Measurements from ENCODE around the gene ZNF780A.
"Not testable (repeated sequence)": the region's sequence is repeated elsewhere in the genome, so short reads cannot be mapped to it uniquely, and the experiment has no call there.

Gene ZNF780A

GRCh38 chr19:40059624-40060023 lies 31.1 kb downstream of the ZNF780A start:
- in situ Hi-C loops (cut with HindIII; ENCODE audit: low pct_unique_long_range_greater_than_20kb, low sequenced_read_pairs) = no loop called here
- TF ChIP-seq JUND (IDR thresholded peaks at IDR 0.05; ENCODE audit: low read depth) = no peak
- DNase-seq (ENCODE audit: low read depth in 1 of 2, low spot score in 1 of 2) = no peak

GRCh38 chr19:40057166-40057565 lies 33.6 kb downstream of the ZNF780A start:
- DNase-seq (ENCODE audit: low read depth in 1 of 2, low spot score in 1 of 2) = no peak
- no peak for TF ChIP-seq JUND (IDR thresholded peaks at IDR 0.05; ENCODE audit: low read depth)
- in situ Hi-C loops (cut with HindIII; ENCODE audit: low pct_unique_long_range_greater_than_20kb, low sequenced_read_pairs) = no loop called here

- in situ Hi-C loops (cut with HindIII; ENCODE audit: low pct_unique_long_range_greater_than_20kb, low sequenced_read_pairs) = no loop called here
- no peak for TF ChIP-seq JUND (IDR thresholded peaks at IDR 0.05; ENCODE audit: low read depth)
- DNase-seq (ENCODE audit: low read depth in 1 of 2, low spot score in 1 of 2) = no peak
Measured at GRCh38 chr19:40056505-40056904, 34.2 kb downstream of the ZNF780A start.

GRCh38 chr19:40055832-40056504 lies 34.8 kb downstream of the ZNF780A start, which contains the start of gene ZNF780B:
Gene ZNF780B (minus strand): TSS chr19:40056231. CDS start chr19:40050332, 5,899 bp downstream.
- peak; percentile 42 to 61 for DNase-seq (ENCODE audit: low read depth in 1 of 2, low spot score in 1 of 2)
- TF ChIP-seq JUND (IDR thresholded peaks at IDR 0.05; ENCODE audit: low read depth) = no peak
- in situ Hi-C loops (cut with HindIII; ENCODE audit: low pct_unique_long_range_greater_than_20kb, low sequenced_read_pairs) = no loop called here

- in situ Hi-C loops (cut with HindIII; ENCODE audit: low pct_unique_long_range_greater_than_20kb, low sequenced_read_pairs) = no loop called here
- no peak for TF ChIP-seq JUND (IDR thresholded peaks at IDR 0.05; ENCODE audit: low read depth)
- no peak for DNase-seq (ENCODE audit: low read depth in 1 of 2, low spot score in 1 of 2)
Measured at GRCh38 chr19:40055049-40055448, 35.7 kb downstream of the ZNF780A start.

GRCh38 chr19:40054632-40055031 lies 36.1 kb downstream of the ZNF780A start:
- no peak for TF ChIP-seq JUND (IDR thresholded peaks at IDR 0.05; ENCODE audit: low read depth)
- DNase-seq (ENCODE audit: low read depth in 1 of 2, low spot score in 1 of 2) = no peak
- in situ Hi-C loops (cut with HindIII; ENCODE audit: low pct_unique_long_range_greater_than_20kb, low sequenced_read_pairs) = no loop called here

- no peak for TF ChIP-seq JUND (IDR thresholded peaks at IDR 0.05; ENCODE audit: low read depth)
- in situ Hi-C loops (cut with HindIII; ENCODE audit: low pct_unique_long_range_greater_than_20kb, low sequenced_read_pairs) = no loop called here
- no peak for DNase-seq (ENCODE audit: low read depth in 1 of 2, low spot score in 1 of 2)
Measured at GRCh38 chr19:40053491-40053890, 37.3 kb downstream of the ZNF780A start.

GRCh38 chr19:40041718-40042117 lies 49.0 kb downstream of the ZNF780A start:
- DNase-seq (ENCODE audit: low read depth in 1 of 2, low spot score in 1 of 2); in situ Hi-C loops (cut with HindIII; ENCODE audit: low pct_unique_long_range_greater_than_20kb, low sequenced_read_pairs): not testable (repeated sequence)

GRCh38 chr19:40038047-40038446 lies 52.7 kb downstream of the ZNF780A start:
- in situ Hi-C loops (cut with HindIII; ENCODE audit: low pct_unique_long_range_greater_than_20kb, low sequenced_read_pairs); DNase-seq (ENCODE audit: low read depth in 1 of 2, low spot score in 1 of 2): not testable (repeated sequence)

GRCh38 chr19:40035996-40036395 lies 54.7 kb downstream of the ZNF780A start:
- no peak for TF ChIP-seq JUND (IDR thresholded peaks at IDR 0.05; ENCODE audit: low read depth)
- no peak for DNase-seq (ENCODE audit: low read depth in 1 of 2, low spot score in 1 of 2)
- in situ Hi-C loops (cut with HindIII; ENCODE audit: low pct_unique_long_range_greater_than_20kb, low sequenced_read_pairs) = no loop called here

GRCh38 chr19:40033989-40034560 lies 56.7 kb downstream of the ZNF780A start:
- DNase-seq (ENCODE audit: low read depth in 1 of 2, low spot score in 1 of 2) = no peak
- in situ Hi-C loops (cut with HindIII; ENCODE audit: low pct_unique_long_range_greater_than_20kb, low sequenced_read_pairs) = no loop called here
- no peak for TF ChIP-seq JUND (IDR thresholded peaks at IDR 0.05; ENCODE audit: low read depth)

- in situ Hi-C loops (cut with HindIII; ENCODE audit: low pct_unique_long_range_greater_than_20kb, low sequenced_read_pairs) = no loop called here
- no peak for DNase-seq (ENCODE audit: low read depth in 1 of 2, low spot score in 1 of 2)
- TF ChIP-seq JUND (IDR thresholded peaks at IDR 0.05; ENCODE audit: low read depth) = no peak
Measured at GRCh38 chr19:40026597-40026970, 64.2 kb downstream of the ZNF780A start.

- DNase-seq (ENCODE audit: low read depth in 1 of 2, low spot score in 1 of 2) = no peak
- no peak for TF ChIP-seq JUND (IDR thresholded peaks at IDR 0.05; ENCODE audit: low read depth)
- in situ Hi-C loops (cut with HindIII; ENCODE audit: low pct_unique_long_range_greater_than_20kb, low sequenced_read_pairs) = no loop called here
Measured at GRCh38 chr19:40025938-40026596, 64.7 kb downstream of the ZNF780A start.

Data from T47D (cell line).